Left lung (tissue), 10 donors: ENCODE measurements around the gene KIAA1549. TPM values are rescaled to one million over a fixed set of nuclear protein-coding genes. Genes with fewer than 3 reads are reported as not detected.

Experiments
- ATAC-seq: fragments of 200-7000 bp; cut with Tn5 transposase; one replicate; pipeline ENCODE4 v1.9.1; 2020; ENCODE audit warnings: moderate library complexity
- DNase-seq, 4 donors: peaks; one replicate each; pipeline ENCODE4 v3.0.0-alpha.2; 2013 to 2020
- H3K27ac ChIP-seq, 2 donors: fragments of 200-600 bp; sonication (generic) in 1 of 2; one replicate each; pipeline versions ENCODE4 v1.5.0 to v1.8.0; 2020 to 2021
- H3K27me3 ChIP-seq, 2 donors: fragments of 200-600 bp; sonication (generic) in 1 of 2; one replicate each; pipeline versions ENCODE4 v1.5.0 to v1.8.0; 2020 to 2021
- H3K36me3 ChIP-seq, 2 donors: fragments of 200-600 bp; sonication (generic) in 1 of 2; one replicate each; pipeline versions ENCODE4 v1.5.0 to v1.8.0; 2020 to 2021
- H3K4me1 ChIP-seq, 2 donors: fragments of 200-600 bp; one replicate each; pipeline ENCODE4 v1.8.0; 2021
- H3K4me3 ChIP-seq, 2 donors: fragments of 200-600 bp; sonication (generic) in 1 of 2; one replicate each; pipeline versions ENCODE4 v1.5.0 to v1.8.0; 2020 to 2021; ENCODE audit warnings: mild to moderate bottlenecking in 1 of 2
- H3K9me3 ChIP-seq, 2 donors: fragments of 200-600 bp; sonication (generic) in 1 of 2; one replicate each; pipeline versions ENCODE4 v1.5.0 to v1.8.0; 2020 to 2021
- CTCF ChIP-seq, 2 donors: fragments of 200-600 bp; sonication (generic) in 1 of 2; IDR thresholded peaks; one replicate each; pipeline versions ENCODE4 v1.5.0 to v1.8.0; 2021; ENCODE audit warnings: antibody characterized with exemption in 2 of 2
- intact Hi-C, 2 donors: fragments of 100-400 bp; cut with DNase I; formaldehyde crosslinking; loops; one replicate each; pipeline versions ENCODE4 v1.11.2 to v1.14.2; 2022
- polyA plus RNA-seq, 6 donors: library from polyadenylated mRNA; unstranded; fragments of 120-200 nt; gene quantifications; one replicate each; pipeline ENCODE4 v1.2.1, GENCODE V29; 2013; ENCODE audit not compliant: insufficient read length in 6 of 6
- total RNA-seq, 2 donors: library from RNA; stranded (reverse); fragmentation: NEBNext Ultra II Directional; extraction: Animal tissue kit (Norgen Biotek cat#: 25700); gene quantifications; one replicate each; pipeline ENCODE4 v1.2.1, GENCODE V29; 2021
- donor health status: DM: no; HTN: yes; CAD: no.
- donor health status: DM: no; HTN: no; CAD: no.

Gene KIAA1549
- total and polyA plus RNA-seq, 8 donors, result 4.1 to 16.9 (median 14.9) TPM

GRCh38 chr7:138869353-138869752 is 111.8 kb downstream of the KIAA1549 start:
- Histone ChIP-seq H3K4me1 (no peaks in the 10 kb centered on the region), H3K27me3 (no peaks in the 10 kb centered on the region), H3K4me3 (no peak overlapping the region), H3K9me3 (no peaks in the 10 kb centered on the region), H3K36me3 (peaks cover 0 to 8% of the 10 kb centered on the region in 2 donors), H3K27ac (no peak overlapping the region)
- DNase-seq, result no peak
- no peak for ATAC-seq
- no peak for TF ChIP-seq CTCF (IDR thresholded peaks at IDR 0.05)
- intact Hi-C loops, result no loop called here

- Histone ChIP-seq H3K4me3 (no peak overlapping the region), H3K4me1 (no peaks in the 10 kb centered on the region), H3K9me3 (no peaks in the 10 kb centered on the region), H3K27me3 (no peaks in the 10 kb centered on the region), H3K27ac (no peak overlapping the region), H3K36me3 (peaks cover 0 to 8% of the 10 kb centered on the region in 2 donors)
- ATAC-seq, result no peak
- DNase-seq, result no peak
- intact Hi-C loops, result no loop called here
- TF ChIP-seq CTCF (IDR thresholded peaks at IDR 0.05), result no peak
These were observed 112.5 kb downstream of the KIAA1549 start for GRCh38 chr7:138868711-138869110.

- Histone ChIP-seq H3K36me3 (peaks cover 0 to 8% of the 10 kb centered on the region in 2 donors), H3K9me3 (no peaks in the 10 kb centered on the region), H3K4me3 (no peak overlapping the region), H3K4me1 (no peaks in the 10 kb centered on the region), H3K27me3 (no peaks in the 10 kb centered on the region), H3K27ac (no peak overlapping the region)
- intact Hi-C loops, result no loop called here
- no peak for DNase-seq
- no peak for ATAC-seq
- no peak for TF ChIP-seq CTCF (IDR thresholded peaks at IDR 0.05)
These were observed 113.4 kb downstream of the KIAA1549 start for GRCh38 chr7:138867744-138868143.

GRCh38 chr7:138866353-138866752 is 114.8 kb downstream of the KIAA1549 start:
- TF ChIP-seq CTCF (IDR thresholded peaks at IDR 0.05), result no peak
- Histone ChIP-seq H3K4me3 (no peak overlapping the region), H3K9me3 (no peaks in the 10 kb centered on the region), H3K27ac (no peak overlapping the region), H3K27me3 (no peaks in the 10 kb centered on the region), H3K4me1 (no peaks in the 10 kb centered on the region), H3K36me3 (peaks cover 0 to 8% of the 10 kb centered on the region in 2 donors)
- intact Hi-C loops, result no loop called here
- no peak for ATAC-seq
- DNase-seq, result no peak

- no peak overlapping the region for H3K4me3 ChIP-seq
- peaks cover 0 to 12% of the 10 kb centered on the region in 2 donors for H3K36me3 ChIP-seq
- no peak overlapping the region for H3K27ac ChIP-seq
- ATAC-seq (peak; percentile 68), DNase-seq (no peak)
- H3K9me3 ChIP-seq, result no peaks in the 10 kb centered on the region
- intact Hi-C loops, result no loop called here
- H3K27me3 ChIP-seq, result no peaks in the 10 kb centered on the region
- TF ChIP-seq CTCF (IDR thresholded peaks at IDR 0.05), result no peak
- H3K4me1 ChIP-seq, result no peaks in the 10 kb centered on the region
These were observed 115.3 kb downstream of the KIAA1549 start for GRCh38 chr7:138865843-138866242.
